ENCODE results near the gene SLC2A4RG. TPM values are rescaled to one million over a fixed set of nuclear protein-coding genes. Genes with fewer than 3 reads are reported as not detected.
A peak's percentile ranks its signal among the peaks of the same experiment; 100 is the strongest.

SLC2A4RG gene
- total and polyA plus RNA-seq, 2 of the 13 experiments (the other 11 are each of a cell fraction or from before 2014, with no cell fraction given), result 91.4 to 95.9 TPM

GRCh38 chr20:63734946-63735858 is 4.4 kb upstream of the SLC2A4RG start (continued):
- TF ChIP-seq ZBTB33 (CRISPR knock-in tag; IDR thresholded peaks at IDR 0.05) (peak; percentile 94), ZNF24 (IDR thresholded peaks at IDR 0.05) (no peak), FOSL2 (CRISPR knock-in tag; IDR thresholded peaks at IDR 0.05) (no peak), RXRA (CRISPR knock-in tag; IDR thresholded peaks at IDR 0.05) (0 out of 2 replicates have a peak, but pooled peaks have one; percentile 28), HES4 (CRISPR knock-in tag; IDR thresholded peaks at IDR 0.05; ENCODE audit: borderline replicate concordance) (no peak; the same call in 1 of the 2 replicates), ZNF784 (CRISPR knock-in tag; IDR thresholded peaks at IDR 0.05; ENCODE audit: borderline replicate concordance) (no peak), ZBTB38 (CRISPR knock-in tag; IDR thresholded peaks at IDR 0.05) (peak; percentile 96), POLR2G (IDR thresholded peaks at IDR 0.05; ENCODE audit: low read depth, low read length) (peak; percentile 58; the same call in 1 of the 2 replicates), ZBED4 (CRISPR knock-in tag; IDR thresholded peaks at IDR 0.05; ENCODE audit: borderline replicate concordance) (no peak), TAF15 (IDR thresholded peaks at IDR 0.05; ENCODE audit: low read depth, low read length, poor library complexity, severe bottlenecking) (peak; percentile 79), XRCC5 (optimal IDR thresholded peaks at IDR 0.05; ENCODE audit: low read length) (peak; percentile 48), MAX (IDR thresholded peaks at IDR 0.05) (peak; percentile 38; the same call in 1 of the 2 replicates), NFYB (CRISPR knock-in tag; IDR thresholded peaks at IDR 0.05) (no peak), ZMYM3 (CRISPR knock-in tag; IDR thresholded peaks at IDR 0.05) (0 out of 2 replicates have a peak, but pooled peaks have one; percentile 10), CBX5 (CRISPR knock-in tag; IDR thresholded peaks at IDR 0.05; ENCODE audit: borderline replicate concordance) (no peak), FOXO1 (CRISPR knock-in tag; IDR thresholded peaks at IDR 0.05) (no peak), RBM22 (optimal IDR thresholded peaks at IDR 0.05; ENCODE audit: low read length) (peak; percentile 1), ZNF44 (CRISPR knock-in tag; IDR thresholded peaks at IDR 0.05) (0 out of 2 replicates have a peak, but pooled peaks have one; percentile 14), ZBTB7B (CRISPR knock-in tag; IDR thresholded peaks at IDR 0.05) (0 out of 2 replicates have a peak, but pooled peaks have one; percentile 24), AGO2 (optimal IDR thresholded peaks at IDR 0.05; ENCODE audit: low read depth, low read length) (peak; percentile 92), ATF7 (IDR thresholded peaks at IDR 0.05) (no peak), ATF7 (CRISPR knock-in tag; IDR thresholded peaks at IDR 0.05) (0 out of 2 replicates have a peak, but pooled peaks have one; percentile 24), YEATS4 (CRISPR knock-in tag; IDR thresholded peaks at IDR 0.05; ENCODE audit: borderline replicate concordance) (no peak)

All from HepG2 (cell line).